ENCODE results near the gene PTPRG. TPM values are rescaled to one million over a fixed set of nuclear protein-coding genes. Genes with fewer than 3 reads are reported as not detected.

Gene PTPRG
- total RNA-seq, 1 donor from 2014 or later: 77.2 TPM

GRCh38 chr3:61862614-61863289 is 301.4 kb downstream of the PTPRG start:
- Mint-ChIP-seq H3K4me3 (no peak overlapping the region), H3K27me3 (no peaks in the 10 kb centered on the region), H3K9me3 (no peaks in the 10 kb centered on the region), H3K4me1 (ENCODE audit: unreplicated experiment) (peaks cover 22% of the 10 kb centered on the region), H3K36me3 (no peaks in the 10 kb centered on the region), H3K27ac (no peak overlapping the region)
- TF ChIP-seq CTCF (conservative IDR thresholded peaks at IDR 0.05): no peak
- no peak for DNase-seq (ENCODE audit: extremely low spot score, unreplicated experiment)

GRCh38 chr3:61863579-61863978 is 302.2 kb downstream of the PTPRG start:
- Mint-ChIP-seq H3K36me3 (no peaks in the 10 kb centered on the region), H3K9me3 (no peaks in the 10 kb centered on the region), H3K27ac (no peak overlapping the region), H3K4me1 (ENCODE audit: unreplicated experiment) (peaks cover 25% of the 10 kb centered on the region), H3K27me3 (no peaks in the 10 kb centered on the region), H3K4me3 (no peak overlapping the region)
- TF ChIP-seq CTCF (conservative IDR thresholded peaks at IDR 0.05): no peak
- no peak for DNase-seq (ENCODE audit: extremely low spot score, unreplicated experiment)

GRCh38 chr3:61864886-61865285 is 303.5 kb downstream of the PTPRG start:
- Mint-ChIP-seq H3K27me3 (no peaks in the 10 kb centered on the region), H3K4me3 (no peak overlapping the region), H3K9me3 (no peaks in the 10 kb centered on the region), H3K36me3 (no peaks in the 10 kb centered on the region), H3K4me1 (ENCODE audit: unreplicated experiment) (peaks cover 34% of the 10 kb centered on the region), H3K27ac (no peak overlapping the region)
- no peak for DNase-seq (ENCODE audit: extremely low spot score, unreplicated experiment)
- TF ChIP-seq CTCF (conservative IDR thresholded peaks at IDR 0.05): no peak

GRCh38 chr3:61865466-61866152 is 304.2 kb downstream of the PTPRG start:
- H3K27ac Mint-ChIP-seq: no peak overlapping the region

GRCh38 chr3:61866153-61866542 is 304.8 kb downstream of the PTPRG start:
- Mint-ChIP-seq H3K27me3 (no peaks in the 10 kb centered on the region), H3K4me3 (no peak overlapping the region), H3K4me1 (ENCODE audit: unreplicated experiment) (peaks cover 33% of the 10 kb centered on the region), H3K36me3 (no peaks in the 10 kb centered on the region), H3K9me3 (no peaks in the 10 kb centered on the region), H3K27ac (no peak overlapping the region)
- no peak for DNase-seq (ENCODE audit: extremely low spot score, unreplicated experiment)
- no peak for TF ChIP-seq CTCF (conservative IDR thresholded peaks at IDR 0.05)

More at GRCh38 chr3:61865466-61866152, 304.2 kb downstream of the PTPRG start:
- no peaks in the 10 kb centered on the region for H3K36me3 Mint-ChIP-seq
- no peaks in the 10 kb centered on the region for H3K9me3 Mint-ChIP-seq
- no peaks in the 10 kb centered on the region for H3K27me3 Mint-ChIP-seq
- peaks cover 35% of the 10 kb centered on the region for H3K4me1 Mint-ChIP-seq (ENCODE audit: unreplicated experiment)
- no peak for TF ChIP-seq CTCF (conservative IDR thresholded peaks at IDR 0.05)
- H3K4me3 Mint-ChIP-seq: no peak overlapping the region
- DNase-seq (ENCODE audit: extremely low spot score, unreplicated experiment): no peak

Data from type B pancreatic cell (in vitro differentiated cells).